ENCODE results near the gene METTL8. TPM values are rescaled to one million over a fixed set of nuclear protein-coding genes. Genes with fewer than 3 reads are reported as not detected.

METTL8 gene
- total RNA-seq, 6 donors from 2014 or later = 6.1 to 15.4 (median 13.0) TPM

DNA sequence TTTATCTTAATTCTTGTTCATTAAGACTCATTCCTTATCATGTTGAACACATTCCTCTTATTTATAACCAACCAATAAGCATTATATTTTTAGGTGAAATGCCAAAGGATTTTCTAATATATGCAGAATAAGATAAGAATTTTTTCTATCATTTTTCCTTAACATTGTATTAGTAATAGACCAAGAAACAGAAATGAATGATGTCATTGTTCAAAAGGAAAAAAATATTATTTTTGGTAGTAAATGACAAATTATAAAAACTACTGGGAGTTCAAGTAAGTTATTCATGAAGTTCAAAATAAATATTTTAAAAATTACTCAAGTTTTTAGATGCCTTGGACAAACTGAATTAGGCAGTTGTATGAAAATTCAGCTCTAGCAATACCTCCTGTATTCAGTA is 25.7 kb upstream of the METTL8 start:
- DNase-seq (no peak), ATAC-seq (ENCODE audit: low FRiP score in 2 of 2) (no peak)
- no peak overlapping the region for H3K27ac ChIP-seq
- H3K4me3 ChIP-seq = no peak overlapping the region
- TF ChIP-seq, protein P1, sequence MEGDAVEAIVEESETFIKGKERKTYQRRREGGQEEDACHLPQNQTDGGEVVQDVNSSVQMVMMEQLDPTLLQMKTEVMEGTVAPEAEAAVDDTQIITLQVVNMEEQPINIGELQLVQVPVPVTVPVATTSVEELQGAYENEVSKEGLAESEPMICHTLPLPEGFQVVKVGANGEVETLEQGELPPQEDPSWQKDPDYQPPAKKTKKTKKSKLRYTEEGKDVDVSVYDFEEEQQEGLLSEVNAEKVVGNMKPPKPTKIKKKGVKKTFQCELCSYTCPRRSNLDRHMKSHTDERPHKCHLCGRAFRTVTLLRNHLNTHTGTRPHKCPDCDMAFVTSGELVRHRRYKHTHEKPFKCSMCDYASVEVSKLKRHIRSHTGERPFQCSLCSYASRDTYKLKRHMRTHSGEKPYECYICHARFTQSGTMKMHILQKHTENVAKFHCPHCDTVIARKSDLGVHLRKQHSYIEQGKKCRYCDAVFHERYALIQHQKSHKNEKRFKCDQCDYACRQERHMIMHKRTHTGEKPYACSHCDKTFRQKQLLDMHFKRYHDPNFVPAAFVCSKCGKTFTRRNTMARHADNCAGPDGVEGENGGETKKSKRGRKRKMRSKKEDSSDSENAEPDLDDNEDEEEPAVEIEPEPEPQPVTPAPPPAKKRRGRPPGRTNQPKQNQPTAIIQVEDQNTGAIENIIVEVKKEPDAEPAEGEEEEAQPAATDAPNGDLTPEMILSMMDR (IDR thresholded peaks at IDR 0.05) = no peak
- TF ChIP-seq POLR2A (IDR thresholded peaks at IDR 0.05) = no peak
- TF ChIP-seq POLR2AphosphoS5 (IDR thresholded peaks at IDR 0.05) = no peak
- TF ChIP-seq EP300 (IDR thresholded peaks at IDR 0.05) = no peak
- H3K27me3 ChIP-seq = no peaks in the 10 kb centered on the region
- H3K9me3 ChIP-seq = no peaks in the 10 kb centered on the region
- peaks cover 4 to 23% (median 10%) of the 10 kb centered on the region in 4 donors for H3K36me3 ChIP-seq
- no peaks in the 10 kb centered on the region for H3K4me1 ChIP-seq

GRCh38 chr2:171452773-171453172 is 19.0 kb upstream of the METTL8 start:
- Histone ChIP-seq H3K4me3 (no peak overlapping the region), H3K9me3 (no peaks in the 10 kb centered on the region), H3K4me1 (no peaks in the 10 kb centered on the region), H3K27me3 (no peaks in the 10 kb centered on the region), H3K36me3 (peaks cover 0 to 63% (median 18%) of the 10 kb centered on the region in 4 donors), H3K27ac (no peak overlapping the region)
- ATAC-seq (ENCODE audit: low FRiP score in 2 of 2) (no peak), DNase-seq (no peak)
- TF ChIP-seq EP300 (IDR thresholded peaks at IDR 0.05) (no peak), POLR2AphosphoS5 (IDR thresholded peaks at IDR 0.05) (no peak), POLR2A (IDR thresholded peaks at IDR 0.05) (no peak)
- TF ChIP-seq, protein P1 (IDR thresholded peaks at IDR 0.05) = no peak
- 94 to 98% methylated on average over 4 of the region's 4 CpGs for WGBS, 2 donors

- Histone ChIP-seq H3K36me3 (peaks cover 4 to 73% (median 20%) of the 10 kb centered on the region in 4 donors), H3K27ac (no peak overlapping the region)
- ATAC-seq (ENCODE audit: low FRiP score in 2 of 2) = no peak
Observed at GRCh38 chr2:171451074-171451473, 17.3 kb upstream of the METTL8 start.

GRCh38 chr2:171447675-171448074 is 13.9 kb upstream of the METTL8 start:
- WGBS, 2 donors = 97 to 100% methylated on average over 2 of the region's 2 CpGs
- no peaks in the 10 kb centered on the region for H3K9me3 ChIP-seq
- H3K36me3 ChIP-seq = peaks cover 4 to 78% (median 22%) of the 10 kb centered on the region in 4 donors
- no peaks in the 10 kb centered on the region for H3K27me3 ChIP-seq
- no peak for DNase-seq
- TF ChIP-seq EP300 (IDR thresholded peaks at IDR 0.05) (no peak), POLR2A (IDR thresholded peaks at IDR 0.05) (no peak), POLR2AphosphoS5 (IDR thresholded peaks at IDR 0.05) (no peak)
- TF ChIP-seq, protein P1 (IDR thresholded peaks at IDR 0.05) = no peak
- no peaks in the 10 kb centered on the region for H3K4me1 ChIP-seq
- H3K27ac ChIP-seq = no peak overlapping the region
- H3K4me3 ChIP-seq = no peak overlapping the region
- no peak for ATAC-seq (ENCODE audit: low FRiP score in 2 of 2)

More at GRCh38 chr2:171451074-171451473, 17.3 kb upstream of the METTL8 start:
- no peak for DNase-seq
- Histone ChIP-seq H3K27me3 (no peaks in the 10 kb centered on the region), H3K9me3 (no peaks in the 10 kb centered on the region), H3K4me3 (no peak overlapping the region), H3K4me1 (no peaks in the 10 kb centered on the region)
- TF ChIP-seq EP300 (IDR thresholded peaks at IDR 0.05) (no peak), POLR2A (IDR thresholded peaks at IDR 0.05) (no peak)

DNA sequence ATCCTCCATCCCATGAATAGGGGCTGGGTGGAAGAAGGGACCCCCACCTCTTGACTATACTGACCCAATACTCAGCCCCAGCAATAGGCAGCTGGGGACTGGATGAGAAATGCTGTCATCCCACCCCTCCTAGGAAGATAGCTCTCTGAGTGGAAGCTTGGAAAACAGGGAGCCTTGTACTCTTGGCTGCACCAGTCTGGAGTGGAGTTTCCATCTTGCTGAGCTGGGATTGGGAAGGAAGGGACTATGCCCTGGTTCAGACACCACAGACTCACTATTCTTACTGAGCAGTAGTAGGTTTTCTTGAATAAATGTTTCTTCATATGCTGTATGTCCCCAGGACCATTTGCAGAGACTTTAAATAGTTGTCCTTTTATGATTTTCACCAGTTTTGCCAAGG is 7.7 kb upstream of the METTL8 start:
- H3K9me3 ChIP-seq = no peaks in the 10 kb centered on the region
- no peak overlapping the region for H3K4me3 ChIP-seq
- peaks cover 0 to 75% (median 17%) of the 10 kb centered on the region in 4 donors for H3K36me3 ChIP-seq
- ATAC-seq (ENCODE audit: low FRiP score in 2 of 2) = no peak
- H3K27me3 ChIP-seq = no peaks in the 10 kb centered on the region
- H3K4me1 ChIP-seq = no peaks in the 10 kb centered on the region
- no peak for DNase-seq
- H3K27ac ChIP-seq = no peak overlapping the region
- TF ChIP-seq, protein P1 (IDR thresholded peaks at IDR 0.05) = no peak
- TF ChIP-seq POLR2A (IDR thresholded peaks at IDR 0.05) (no peak), EP300 (IDR thresholded peaks at IDR 0.05) (no peak), POLR2AphosphoS5 (IDR thresholded peaks at IDR 0.05) (no peak)

All from upper lobe of left lung (tissue), 6 donors.